ENCODE measurements around the gene RSPH1. TPM values are rescaled to one million over a fixed set of nuclear protein-coding genes. Genes with fewer than 3 reads are reported as not detected.

RSPH1 gene
- total RNA-seq, 6 experiments from 2014 or later = 0.18 to 0.55 (median 0.22) TPM; not detected in 1

DNA sequence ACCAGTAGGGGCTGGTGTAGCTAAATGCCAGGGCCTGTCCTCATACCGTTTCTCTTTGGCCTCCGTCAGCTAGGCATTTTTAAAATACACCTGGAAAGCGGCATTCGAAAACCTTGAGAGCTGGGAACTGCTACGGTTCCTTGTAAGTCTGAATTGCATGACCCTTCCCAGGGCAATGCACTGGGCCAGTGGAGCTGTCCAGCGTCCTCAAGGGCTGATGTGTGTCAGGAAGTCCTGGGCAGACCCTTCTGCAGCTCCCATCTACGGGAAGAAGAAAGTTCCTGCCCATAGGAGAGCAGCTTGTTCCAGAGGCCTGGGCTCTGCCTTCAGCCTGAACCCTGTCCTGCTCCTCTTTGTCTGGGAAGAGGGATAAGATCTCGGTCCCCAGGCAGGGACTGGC is 58.2 kb downstream of the RSPH1 start:
- TF ChIP-seq POLR2A (IDR thresholded peaks at IDR 0.05) = no peak
- TF ChIP-seq, protein P1, sequence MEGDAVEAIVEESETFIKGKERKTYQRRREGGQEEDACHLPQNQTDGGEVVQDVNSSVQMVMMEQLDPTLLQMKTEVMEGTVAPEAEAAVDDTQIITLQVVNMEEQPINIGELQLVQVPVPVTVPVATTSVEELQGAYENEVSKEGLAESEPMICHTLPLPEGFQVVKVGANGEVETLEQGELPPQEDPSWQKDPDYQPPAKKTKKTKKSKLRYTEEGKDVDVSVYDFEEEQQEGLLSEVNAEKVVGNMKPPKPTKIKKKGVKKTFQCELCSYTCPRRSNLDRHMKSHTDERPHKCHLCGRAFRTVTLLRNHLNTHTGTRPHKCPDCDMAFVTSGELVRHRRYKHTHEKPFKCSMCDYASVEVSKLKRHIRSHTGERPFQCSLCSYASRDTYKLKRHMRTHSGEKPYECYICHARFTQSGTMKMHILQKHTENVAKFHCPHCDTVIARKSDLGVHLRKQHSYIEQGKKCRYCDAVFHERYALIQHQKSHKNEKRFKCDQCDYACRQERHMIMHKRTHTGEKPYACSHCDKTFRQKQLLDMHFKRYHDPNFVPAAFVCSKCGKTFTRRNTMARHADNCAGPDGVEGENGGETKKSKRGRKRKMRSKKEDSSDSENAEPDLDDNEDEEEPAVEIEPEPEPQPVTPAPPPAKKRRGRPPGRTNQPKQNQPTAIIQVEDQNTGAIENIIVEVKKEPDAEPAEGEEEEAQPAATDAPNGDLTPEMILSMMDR (IDR thresholded peaks at IDR 0.05) = no peak
- Histone ChIP-seq H3K36me3 (no peaks in the 10 kb centered on the region), H3K4me1 (no peaks in the 10 kb centered on the region), H3K27ac (no peak overlapping the region), H3K4me3 (no peak overlapping the region), H3K27me3 (no peaks in the 10 kb centered on the region), H3K9me3 (no peaks in the 10 kb centered on the region)
- no peak for DNase-seq
- ATAC-seq = no peak
- WGBS (ENCODE audit: insufficient coverage, low coverage, low lambda C conversion rate, missing lambda C conversion rate) = 29% methylated on average over 5 of the region's 8 CpGs
- intact Hi-C loops (cut with DNase I) = no loop called here

DNA sequence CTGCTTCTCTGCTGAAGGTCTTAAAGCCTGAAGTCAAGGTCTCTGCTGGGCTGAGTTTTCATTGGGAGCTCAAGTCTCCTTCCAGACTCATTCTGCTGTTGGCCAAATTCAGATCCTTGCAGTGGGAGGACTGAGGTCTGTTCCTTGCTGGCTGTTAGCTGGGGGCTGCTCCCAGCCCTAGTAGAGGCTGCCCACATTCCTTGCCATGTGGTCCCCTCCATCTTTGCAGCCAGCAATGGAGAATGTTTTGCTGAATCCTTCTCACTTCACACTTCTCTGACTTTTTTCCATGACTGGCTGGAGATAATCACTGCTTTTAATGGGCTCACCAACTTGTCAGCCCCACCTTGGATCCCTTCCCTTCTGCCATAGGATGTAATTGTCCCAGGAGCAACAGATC is 59.1 kb downstream of the RSPH1 start:
- H3K4me3 ChIP-seq = no peak overlapping the region
- ATAC-seq (no peak), DNase-seq (no peak)
- TF ChIP-seq POLR2A (IDR thresholded peaks at IDR 0.05) = no peak
- TF ChIP-seq, protein P1 (IDR thresholded peaks at IDR 0.05) = no peak
- no peaks in the 10 kb centered on the region for H3K36me3 ChIP-seq
- H3K4me1 ChIP-seq = no peaks in the 10 kb centered on the region
- intact Hi-C loops (cut with DNase I) = no loop called here
- no peak overlapping the region for H3K27ac ChIP-seq
- H3K9me3 ChIP-seq = no peaks in the 10 kb centered on the region
- no peaks in the 10 kb centered on the region for H3K27me3 ChIP-seq

DNA sequence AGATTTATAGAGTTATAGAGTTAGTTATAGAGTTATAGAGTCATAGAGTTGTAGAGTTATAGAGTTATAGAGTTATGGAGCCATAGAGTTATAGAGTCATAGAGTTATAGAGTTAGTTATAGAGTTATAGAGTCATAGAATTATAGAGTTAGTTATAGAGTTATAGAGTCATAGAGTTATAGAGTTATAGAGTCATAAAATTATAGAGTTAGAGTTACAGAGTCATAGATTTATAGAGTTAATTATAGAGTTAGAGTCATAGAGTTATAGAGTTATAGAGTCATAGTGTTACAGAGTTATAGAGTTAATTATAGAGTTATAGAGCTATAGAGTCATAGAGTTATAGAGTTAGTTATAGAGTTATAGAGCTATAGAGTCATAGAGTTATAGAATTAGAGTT is 60.2 kb downstream of the RSPH1 start:
- Histone ChIP-seq H3K27me3 (no peaks in the 10 kb centered on the region), H3K4me3 (no peak overlapping the region), H3K4me1 (no peaks in the 10 kb centered on the region), H3K36me3 (no peaks in the 10 kb centered on the region), H3K27ac (no peak overlapping the region), H3K9me3 (no peaks in the 10 kb centered on the region)
- TF ChIP-seq, protein P1 (IDR thresholded peaks at IDR 0.05) = no peak
- TF ChIP-seq POLR2A (IDR thresholded peaks at IDR 0.05) = no peak
- ATAC-seq (no peak), DNase-seq (no peak)
- intact Hi-C loops (cut with DNase I) = no loop called here

DNA sequence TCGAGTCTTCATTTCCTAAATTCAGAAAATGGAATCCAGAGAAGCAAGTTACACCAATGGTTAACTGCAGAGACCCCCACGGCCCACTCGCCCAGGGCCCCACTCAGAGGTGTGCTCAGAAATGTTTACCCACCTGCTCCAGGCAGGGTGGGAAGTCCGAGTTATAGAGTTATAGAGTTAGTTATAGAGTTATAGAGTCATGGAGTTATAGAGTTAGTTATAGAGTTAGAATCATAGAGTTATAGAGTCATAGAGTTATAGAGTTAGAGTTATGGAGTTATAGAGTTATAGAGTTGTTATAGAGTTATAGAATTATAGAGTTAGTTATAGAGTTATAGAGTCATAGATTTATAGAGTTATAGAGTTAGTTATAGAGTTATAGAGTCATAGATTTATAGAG is 60.6 kb downstream of the RSPH1 start:
- WGBS (ENCODE audit: insufficient coverage, low coverage, low lambda C conversion rate, missing lambda C conversion rate) = 30% methylated on average over 4 of the region's 4 CpGs
- TF ChIP-seq POLR2A (IDR thresholded peaks at IDR 0.05) = no peak
- TF ChIP-seq, protein P1 (IDR thresholded peaks at IDR 0.05) = no peak
- H3K4me3 ChIP-seq = no peak overlapping the region
- ATAC-seq = no peak
- no peaks in the 10 kb centered on the region for H3K27me3 ChIP-seq
- no peak overlapping the region for H3K27ac ChIP-seq
- H3K36me3 ChIP-seq = no peaks in the 10 kb centered on the region
- no peaks in the 10 kb centered on the region for H3K4me1 ChIP-seq
- H3K9me3 ChIP-seq = no peaks in the 10 kb centered on the region
- no peak for DNase-seq
- intact Hi-C loops (cut with DNase I) = no loop called here

DNA sequence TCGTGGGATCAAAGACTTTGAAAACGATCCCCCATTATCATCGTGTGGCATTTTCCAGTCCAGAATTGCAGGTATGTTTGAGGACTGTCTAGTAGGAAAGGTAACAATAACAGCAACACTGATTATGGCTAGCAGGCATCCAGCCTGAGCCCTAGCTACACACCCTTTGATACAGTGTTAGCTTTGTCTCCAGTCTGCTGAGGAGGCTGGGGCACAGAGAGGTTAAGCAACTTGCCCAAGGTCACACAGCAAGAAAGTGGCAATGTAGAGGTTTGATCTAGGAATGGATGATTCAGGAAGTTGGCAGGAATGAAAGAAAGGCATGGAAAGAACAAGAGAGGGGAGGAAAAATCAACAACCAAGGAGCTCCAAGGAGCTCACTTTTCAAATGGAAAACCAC is 61.1 kb downstream of the RSPH1 start:
- no peak overlapping the region for H3K4me3 ChIP-seq
- intact Hi-C loops (cut with DNase I) = no loop called here
- H3K4me1 ChIP-seq = no peaks in the 10 kb centered on the region
- no peak for TF ChIP-seq POLR2A (IDR thresholded peaks at IDR 0.05)
- TF ChIP-seq, protein P1 (IDR thresholded peaks at IDR 0.05) = no peak
- no peaks in the 10 kb centered on the region for H3K9me3 ChIP-seq
- ATAC-seq (no peak), DNase-seq (no peak)
- WGBS (ENCODE audit: insufficient coverage, low coverage, low lambda C conversion rate, missing lambda C conversion rate) = 63% methylated on average over 3 of the region's 3 CpGs
- H3K27ac ChIP-seq = no peak overlapping the region
- H3K27me3 ChIP-seq = no peaks in the 10 kb centered on the region
- H3K36me3 ChIP-seq = no peaks in the 10 kb centered on the region
